Measurements from ENCODE around the gene CCDC90B. TPM values are rescaled to one million over a fixed set of nuclear protein-coding genes. Genes with fewer than 3 reads are reported as not detected.

The CCDC90B gene
- total and polyA plus RNA-seq, 2 of the 13 experiments (the other 11 are each of a cell fraction or from before 2014, with no cell fraction given): 17.1 to 46.1 TPM

DNA sequence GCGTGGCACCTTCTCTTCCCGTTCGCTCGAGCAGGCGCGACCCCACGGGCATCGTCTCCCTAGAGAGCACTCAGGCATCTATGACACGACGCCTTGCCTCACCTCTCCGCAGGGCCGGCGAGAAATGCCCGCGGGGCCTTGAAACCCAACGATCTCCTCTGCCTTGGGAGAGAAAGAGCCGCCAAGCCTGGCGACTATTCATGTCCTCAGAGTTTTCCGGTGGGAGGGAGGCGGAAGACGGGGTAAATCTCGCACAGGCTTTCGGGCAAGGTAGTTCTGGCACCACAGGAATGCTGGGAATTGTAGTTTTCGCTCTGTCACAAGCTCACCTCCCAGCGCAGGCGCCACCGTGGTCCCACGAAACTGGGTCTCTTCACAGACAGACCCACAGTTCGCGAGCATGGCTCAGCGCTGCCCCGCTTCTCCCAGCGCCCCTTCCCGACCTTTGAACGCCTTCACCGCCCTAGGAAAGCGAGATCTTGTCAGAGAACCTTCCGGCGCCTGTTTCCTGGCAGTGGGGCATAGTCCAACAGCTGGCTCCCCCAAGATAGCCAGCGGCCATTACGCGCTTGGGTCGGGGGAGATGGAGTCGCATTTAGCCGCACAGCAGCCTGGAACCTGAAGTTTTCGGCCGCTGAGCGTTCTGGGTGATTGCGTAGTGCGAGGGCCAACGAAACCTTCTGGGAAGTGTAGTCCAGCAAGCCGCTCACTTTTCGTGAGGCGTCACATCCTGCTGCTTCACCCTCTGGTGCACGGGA lies at the start of gene CCDC90B (continued):
- TF ChIP-seq FOXA3 (CRISPR knock-in tag; IDR thresholded peaks at IDR 0.05): peak; percentile 48
- peak; percentile 92 for TF ChIP-seq CEBPB (IDR thresholded peaks at IDR 0.05; ENCODE audit: borderline replicate concordance, low read depth, low read length)
- peak; percentile 58; the same call in 1 of the 2 replicates for TF ChIP-seq NFKBIZ (CRISPR knock-in tag; IDR thresholded peaks at IDR 0.05)
- TF ChIP-seq DMTF1 (CRISPR knock-in tag; IDR thresholded peaks at IDR 0.05): no peak
- 0 out of 2 replicates have a peak, but pooled peaks have one; percentile 79 for TF ChIP-seq TOPORS (CRISPR knock-in tag; IDR thresholded peaks at IDR 0.05)
- peak; percentile 62 for TF ChIP-seq AGO1 (IDR thresholded peaks at IDR 0.05; ENCODE audit: low read depth, low read length, poor library complexity, severe bottlenecking)
- TF ChIP-seq ZNF580 (CRISPR knock-in tag; IDR thresholded peaks at IDR 0.05; ENCODE audit: borderline replicate concordance, low read depth): no peak; the same call in 1 of the 2 replicates
- TF ChIP-seq PAX8 (CRISPR knock-in tag; IDR thresholded peaks at IDR 0.05; ENCODE audit: borderline replicate concordance): no peak
- TF ChIP-seq STAG1 (CRISPR knock-in tag; IDR thresholded peaks at IDR 0.05): peak; percentile 17; the same call in 1 of the 2 replicates
- peak; percentile 54 for TF ChIP-seq FOSL2 (CRISPR knock-in tag; IDR thresholded peaks at IDR 0.05)
- TF ChIP-seq ZBTB49 (CRISPR knock-in tag; IDR thresholded peaks at IDR 0.05; ENCODE audit: borderline replicate concordance): no peak
- peak; percentile 82 for TF ChIP-seq NKX3-1 (CRISPR knock-in tag; IDR thresholded peaks at IDR 0.05)
- peak; percentile 79 for TF ChIP-seq HDAC1 (CRISPR knock-in tag; IDR thresholded peaks at IDR 0.05)
- TF ChIP-seq ZNF670 (CRISPR knock-in tag; IDR thresholded peaks at IDR 0.05; ENCODE audit: borderline replicate concordance): peak; percentile 94; the same call in 1 of the 2 replicates
- peak; percentile 40; the same call in 1 of the 2 replicates for TF ChIP-seq NFYB (CRISPR knock-in tag; IDR thresholded peaks at IDR 0.05)
- no peak; the same call in none of the 2 replicates for TF ChIP-seq DNMT1 (CRISPR knock-in tag; IDR thresholded peaks at IDR 0.05)
- TF ChIP-seq ZSCAN9 (CRISPR knock-in tag; IDR thresholded peaks at IDR 0.05; ENCODE audit: borderline replicate concordance): peak; percentile 51
- TF ChIP-seq SRF (IDR thresholded peaks at IDR 0.05; ENCODE audit: low read depth, low read length): peak; percentile 14; the same call in 1 of the 2 replicates
- TF ChIP-seq MEIS2 (CRISPR knock-in tag; IDR thresholded peaks at IDR 0.05): 0 out of 2 replicates have a peak, but pooled peaks have one; percentile 31
- TF ChIP-seq ZNF616 (CRISPR knock-in tag; IDR thresholded peaks at IDR 0.05; ENCODE audit: low read depth): peak; percentile 21; the same call in 1 of the 2 replicates
- no peak for TF ChIP-seq NCOA1 (CRISPR knock-in tag; IDR thresholded peaks at IDR 0.05)
- TF ChIP-seq, protein P1, sequence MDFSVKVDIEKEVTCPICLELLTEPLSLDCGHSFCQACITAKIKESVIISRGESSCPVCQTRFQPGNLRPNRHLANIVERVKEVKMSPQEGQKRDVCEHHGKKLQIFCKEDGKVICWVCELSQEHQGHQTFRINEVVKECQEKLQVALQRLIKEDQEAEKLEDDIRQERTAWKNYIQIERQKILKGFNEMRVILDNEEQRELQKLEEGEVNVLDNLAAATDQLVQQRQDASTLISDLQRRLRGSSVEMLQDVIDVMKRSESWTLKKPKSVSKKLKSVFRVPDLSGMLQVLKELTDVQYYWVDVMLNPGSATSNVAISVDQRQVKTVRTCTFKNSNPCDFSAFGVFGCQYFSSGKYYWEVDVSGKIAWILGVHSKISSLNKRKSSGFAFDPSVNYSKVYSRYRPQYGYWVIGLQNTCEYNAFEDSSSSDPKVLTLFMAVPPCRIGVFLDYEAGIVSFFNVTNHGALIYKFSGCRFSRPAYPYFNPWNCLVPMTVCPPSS (IDR thresholded peaks at IDR 0.05): no peak
- TF ChIP-seq PRMT3 (CRISPR knock-in tag; IDR thresholded peaks at IDR 0.05; ENCODE audit: borderline replicate concordance, low read depth): no peak

Data from HepG2 (cell line).